Activated CD8-positive, alpha-beta memory T cell treated with anti-CD3 and anti-CD28 coated beads, Interleukin-2, amount 50 U/mL, for 1 hour (primary cell): ENCODE measurements around the gene IDUA.

ENCODE experiments used
- DNase-seq: peaks from one replicate; pipeline ENCODE4 v3.0.0-alpha.2; 2020; ENCODE audit errors: extremely low read depth

IDUA gene

GRCh38 chr4:956531-957230, 30.2 kb upstream of the IDUA start:
- no peak for DNase-seq

GRCh38 chr4:957231-957580, 29.6 kb upstream of the IDUA start:
- no peak for DNase-seq

GRCh38 chr4:957581-958313, 29.1 kb upstream of the IDUA start:
- DNase-seq = no peak

GRCh38 chr4:958314-958665, 28.6 kb upstream of the IDUA start:
- DNase-seq = no peak

- no peak for DNase-seq
Measured at GRCh38 chr4:958696-959337, 28.0 kb upstream of the IDUA start.

GRCh38 chr4:959338-960139, 27.3 kb upstream of the IDUA start:
- DNase-seq = no peak

GRCh38 chr4:960140-960635, 26.7 kb upstream of the IDUA start:
- DNase-seq = no peak

- no peak for DNase-seq
Measured at GRCh38 chr4:960636-961350, 26.1 kb upstream of the IDUA start.

- no peak for DNase-seq
Measured at GRCh38 chr4:961351-962230, 25.3 kb upstream of the IDUA start.

GRCh38 chr4:962231-963208, 24.3 kb upstream of the IDUA start:
- DNase-seq = no peak

GRCh38 chr4:963276-964225, 23.3 kb upstream of the IDUA start:
- no peak for DNase-seq

- no peak for DNase-seq
Measured at GRCh38 chr4:964346-965025, 22.4 kb upstream of the IDUA start.

- DNase-seq = no peak
Measured at GRCh38 chr4:965048-965765, 21.6 kb upstream of the IDUA start.

GRCh38 chr4:965766-966134, 21.1 kb upstream of the IDUA start:
- no peak for DNase-seq

GRCh38 chr4:966266-967112, 20.4 kb upstream of the IDUA start:
- DNase-seq = no peak
